ENCODE data around the gene GRWD1. TPM values are rescaled to one million over a fixed set of nuclear protein-coding genes. Genes with fewer than 3 reads are reported as not detected.

The GRWD1 gene
- total RNA-seq = 10 to 100 TPM; 91.1 to 98.5 TPM

DNA sequence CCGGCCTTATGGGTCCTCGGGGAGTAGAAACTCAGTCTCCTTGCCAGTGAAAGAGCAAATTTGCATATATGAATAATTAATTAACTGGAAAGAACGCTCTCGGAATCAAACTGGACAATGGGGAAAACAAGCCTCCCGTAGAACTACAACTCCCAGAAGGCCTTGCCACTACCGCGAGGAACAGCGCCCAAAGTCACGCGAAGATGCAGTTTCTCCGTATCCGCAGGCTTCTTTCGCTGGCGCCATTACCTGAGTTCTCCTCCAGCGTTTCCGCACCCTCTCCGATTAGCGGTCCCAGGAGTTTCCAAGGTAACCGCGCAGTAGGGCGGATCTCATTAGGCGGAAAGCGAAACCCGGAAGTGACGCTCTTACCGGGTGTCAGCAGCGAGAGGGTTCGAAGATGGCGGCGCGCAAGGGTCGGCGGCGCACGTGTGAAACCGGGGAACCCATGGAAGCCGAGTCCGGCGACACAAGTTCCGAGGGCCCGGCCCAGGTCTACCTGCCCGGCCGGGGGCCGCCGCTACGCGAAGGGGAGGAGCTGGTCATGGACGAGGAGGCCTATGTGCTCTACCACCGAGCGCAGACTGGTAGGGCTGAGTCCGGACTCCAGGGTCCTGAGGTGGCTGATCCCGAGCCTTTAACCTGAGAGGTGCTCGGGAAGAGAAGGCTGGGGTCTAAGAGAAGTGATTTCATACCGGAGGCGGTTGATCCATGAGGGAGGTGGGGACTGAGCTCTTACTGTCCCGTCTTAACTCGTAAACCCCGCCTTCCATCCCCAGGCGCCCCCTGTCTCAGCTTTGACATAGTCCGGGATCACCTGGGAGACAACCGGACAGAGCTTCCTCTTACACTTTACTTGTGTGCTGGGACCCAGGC, at the start of gene GRWD1:
TSS of gene GRWD1 (plus strand) at position 378 of the 876 bp plus-strand sequence. CDS start at position 401, 23 bp downstream.
- Mint-ChIP-seq H3K4me1 (peaks cover 36% of the 10 kb centered on the region), H3K27ac (peak within 1 kb of the TSS; percentile 93)

DNA sequence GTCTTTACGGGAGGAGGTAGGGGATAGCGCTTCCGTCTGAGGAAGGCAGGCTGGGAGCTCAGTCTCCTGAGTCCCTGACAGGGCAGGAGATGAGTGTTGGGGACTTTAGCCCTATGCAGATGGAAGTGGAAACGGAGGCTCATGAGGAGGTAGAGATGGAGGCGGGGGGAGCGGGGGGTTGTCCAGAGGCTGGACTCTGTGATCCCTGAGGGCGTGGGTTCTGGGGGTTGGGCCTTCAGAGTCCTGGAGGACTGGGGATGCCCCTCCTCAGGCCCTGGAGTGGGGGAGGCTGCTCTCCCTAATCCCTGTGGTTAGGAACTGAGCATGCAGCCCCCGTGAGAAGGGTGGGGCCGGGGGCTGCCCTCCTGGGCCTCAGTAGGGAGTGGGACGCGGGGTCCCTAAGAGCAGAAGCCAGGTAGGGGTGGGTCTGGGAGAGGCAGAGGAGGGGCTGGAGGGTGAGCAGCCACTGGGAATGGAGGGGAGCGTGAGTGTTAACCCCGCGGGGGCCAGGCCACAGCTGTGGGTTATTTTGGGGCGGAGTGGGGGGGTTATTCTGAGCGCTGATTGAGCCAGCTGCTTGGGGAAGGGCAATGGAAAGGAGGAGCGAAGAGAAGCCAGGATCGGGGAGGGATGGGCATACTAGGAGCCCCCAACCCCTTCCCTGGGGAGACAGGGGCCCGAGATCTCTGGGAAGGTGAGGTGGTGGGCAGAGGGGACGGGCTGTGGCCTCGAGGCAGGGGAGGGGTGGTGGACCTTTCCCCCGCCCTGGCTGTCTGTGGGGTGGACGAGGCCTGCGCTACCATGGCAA, 49.6 kb upstream of the GRWD1 start:
- H3K4me1 Mint-ChIP-seq = peaks cover 28% of the 10 kb centered on the region
- H3K27me3 Mint-ChIP-seq = peaks cover 50% of the 10 kb centered on the region
- DNase-seq = no peak
- no peaks in the 10 kb centered on the region for H3K36me3 Mint-ChIP-seq
- H3K27ac Mint-ChIP-seq = no peak overlapping the region
- H3K9me3 Mint-ChIP-seq = peaks cover 4% of the 10 kb centered on the region
- H3K4me3 Mint-ChIP-seq = no peak overlapping the region

More for the DNA sequence above, at the start of gene GRWD1:
- no peaks in the 10 kb centered on the region for H3K9me3 Mint-ChIP-seq
- DNase-seq = peak; percentile 95
- peak within 1 kb of the TSS; percentile 88 for H3K4me3 Mint-ChIP-seq
- peaks cover 25% of the 10 kb centered on the region for H3K27me3 Mint-ChIP-seq
- H3K36me3 Mint-ChIP-seq = peaks cover 34% of the 10 kb centered on the region

DNA sequence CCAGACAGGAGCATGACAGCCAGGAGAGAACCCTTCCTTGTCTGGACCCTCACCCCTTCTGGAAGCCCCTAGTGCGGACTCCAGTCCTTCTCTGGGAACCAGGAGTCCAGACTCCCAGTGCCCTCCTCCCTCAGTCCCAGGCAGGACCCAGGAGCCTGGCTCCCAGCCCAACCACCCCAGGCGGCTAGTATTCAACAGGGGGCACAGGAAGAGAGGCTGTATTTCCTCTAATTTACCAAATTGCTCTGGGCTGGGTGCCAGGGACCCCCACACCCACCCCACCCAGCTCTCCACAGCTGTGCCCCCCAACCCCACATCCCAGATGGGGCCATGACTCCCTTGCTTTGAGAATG, 49.0 kb upstream of the GRWD1 start:
- H3K4me1 Mint-ChIP-seq = peaks cover 28% of the 10 kb centered on the region
- no peak overlapping the region for H3K4me3 Mint-ChIP-seq
- no peak for DNase-seq
- H3K9me3 Mint-ChIP-seq = peaks cover 4% of the 10 kb centered on the region
- no peak overlapping the region for H3K27ac Mint-ChIP-seq
- H3K36me3 Mint-ChIP-seq = no peaks in the 10 kb centered on the region
- H3K27me3 Mint-ChIP-seq = peaks cover 50% of the 10 kb centered on the region

DNA sequence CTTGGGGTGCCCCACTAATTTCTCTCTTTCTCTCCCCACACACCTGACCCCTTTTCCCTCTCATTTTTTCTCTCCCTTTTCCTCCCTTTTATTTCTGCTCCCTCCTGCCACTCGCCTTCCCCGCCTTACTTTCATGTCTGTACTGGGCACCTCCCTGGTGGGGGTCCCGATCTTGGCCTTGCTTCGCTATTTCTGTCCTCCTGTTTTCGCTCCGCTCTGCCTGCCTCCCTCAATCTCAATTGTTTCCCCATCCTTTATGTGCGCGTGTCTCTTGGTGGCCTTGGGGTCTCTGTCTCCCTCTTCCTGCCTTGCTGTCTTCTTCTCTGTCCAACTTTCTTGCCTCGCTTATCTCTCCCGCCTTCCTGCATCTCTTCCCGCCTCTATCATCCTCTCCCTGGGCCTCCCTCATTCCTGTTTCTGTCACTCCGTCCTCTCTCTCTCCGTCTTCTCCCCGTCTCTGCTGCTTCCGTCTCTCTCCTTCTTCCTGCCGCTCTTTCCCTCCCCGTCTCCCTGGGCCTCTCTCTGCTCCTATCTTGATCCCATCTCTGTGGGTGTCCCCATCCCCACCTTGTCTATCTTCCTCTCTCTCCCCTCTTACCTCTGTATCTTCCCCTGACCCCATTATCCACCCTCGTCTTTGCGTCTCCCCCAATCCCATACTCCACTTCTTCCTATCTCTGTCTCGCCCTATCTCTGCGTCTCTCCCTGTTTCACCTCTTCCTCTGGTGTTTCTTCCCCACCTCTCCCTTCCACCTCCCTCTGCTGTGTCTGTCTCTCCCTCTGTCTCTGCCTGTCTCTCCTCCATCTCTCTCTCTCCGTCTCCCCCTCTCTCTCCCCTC, 48.3 kb upstream of the GRWD1 start:
- no peak for DNase-seq
- H3K4me1 Mint-ChIP-seq = peaks cover 28% of the 10 kb centered on the region
- no peaks in the 10 kb centered on the region for H3K36me3 Mint-ChIP-seq
- peaks cover 49% of the 10 kb centered on the region for H3K27me3 Mint-ChIP-seq
- H3K9me3 Mint-ChIP-seq = peaks cover 4% of the 10 kb centered on the region
- H3K4me3 Mint-ChIP-seq = peak overlapping the region; percentile 80
- no peak overlapping the region for H3K27ac Mint-ChIP-seq

DNA sequence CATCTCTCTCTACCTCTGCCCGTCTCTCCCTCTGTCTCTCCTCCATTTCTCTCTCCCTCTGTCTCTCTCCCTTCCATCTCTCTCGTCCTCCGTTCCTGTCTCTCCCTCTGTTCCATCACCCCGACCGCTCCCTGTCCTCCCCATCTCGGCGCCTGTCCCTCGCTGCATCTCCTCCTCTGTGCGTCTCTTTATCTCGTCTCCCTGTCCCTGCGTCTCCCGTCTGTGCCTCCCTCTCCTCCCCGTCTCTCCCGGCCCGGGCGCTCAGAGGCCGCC, 47.7 kb upstream of the GRWD1 start:
- Mint-ChIP-seq H3K27ac (no peak overlapping the region), H3K27me3 (peaks cover 44% of the 10 kb centered on the region), H3K36me3 (no peaks in the 10 kb centered on the region), H3K4me3 (peak overlapping the region; percentile 80), H3K9me3 (peaks cover 4% of the 10 kb centered on the region), H3K4me1 (peaks cover 28% of the 10 kb centered on the region)
- DNase-seq = no peak

DNA sequence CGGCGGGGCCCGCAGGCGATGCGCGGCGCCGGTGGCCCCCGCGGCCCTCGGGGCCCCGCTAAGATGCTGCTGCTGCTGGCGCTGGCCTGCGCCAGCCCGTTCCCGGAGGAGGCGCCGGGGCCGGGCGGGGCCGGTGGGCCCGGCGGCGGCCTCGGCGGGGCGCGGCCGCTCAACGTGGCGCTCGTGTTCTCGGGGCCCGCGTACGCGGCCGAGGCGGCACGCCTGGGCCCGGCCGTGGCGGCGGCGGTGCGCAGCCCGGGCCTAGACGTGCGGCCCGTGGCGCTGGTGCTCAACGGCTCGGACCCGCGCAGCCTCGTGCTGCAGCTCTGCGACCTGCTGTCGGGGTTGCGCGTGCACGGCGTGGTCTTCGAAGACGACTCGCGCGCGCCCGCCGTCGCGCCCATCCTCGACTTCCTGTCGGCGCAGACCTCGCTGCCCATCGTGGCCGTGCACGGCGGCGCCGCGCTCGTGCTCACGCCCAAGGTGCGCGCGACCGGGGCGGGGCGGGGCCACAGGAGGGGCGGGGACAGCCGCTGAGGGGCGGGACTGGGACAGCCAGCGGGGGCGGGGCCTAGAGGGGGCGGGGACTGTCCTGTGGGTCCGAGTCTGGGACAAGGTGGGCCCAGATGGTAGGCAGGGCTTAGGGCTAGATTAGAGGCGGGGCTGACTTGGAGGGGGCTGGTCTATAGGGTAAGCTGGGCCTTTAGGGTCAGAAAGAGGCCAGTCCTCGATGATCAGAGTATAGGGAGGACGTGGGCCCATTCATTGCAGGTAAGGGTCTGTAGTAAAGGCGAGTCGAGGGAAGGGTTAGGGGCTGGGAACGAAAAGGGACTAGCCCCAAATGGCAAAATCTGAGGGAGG, 47.2 kb upstream of the GRWD1 start:
- H3K36me3 Mint-ChIP-seq = no peaks in the 10 kb centered on the region
- H3K9me3 Mint-ChIP-seq = peaks cover 4% of the 10 kb centered on the region
- H3K27me3 Mint-ChIP-seq = peaks cover 42% of the 10 kb centered on the region
- peak overlapping the region; percentile 16 for H3K27ac Mint-ChIP-seq
- peak; percentile 89 for DNase-seq
- H3K4me1 Mint-ChIP-seq = peaks cover 30% of the 10 kb centered on the region
- no peak overlapping the region for H3K4me3 Mint-ChIP-seq

DNA sequence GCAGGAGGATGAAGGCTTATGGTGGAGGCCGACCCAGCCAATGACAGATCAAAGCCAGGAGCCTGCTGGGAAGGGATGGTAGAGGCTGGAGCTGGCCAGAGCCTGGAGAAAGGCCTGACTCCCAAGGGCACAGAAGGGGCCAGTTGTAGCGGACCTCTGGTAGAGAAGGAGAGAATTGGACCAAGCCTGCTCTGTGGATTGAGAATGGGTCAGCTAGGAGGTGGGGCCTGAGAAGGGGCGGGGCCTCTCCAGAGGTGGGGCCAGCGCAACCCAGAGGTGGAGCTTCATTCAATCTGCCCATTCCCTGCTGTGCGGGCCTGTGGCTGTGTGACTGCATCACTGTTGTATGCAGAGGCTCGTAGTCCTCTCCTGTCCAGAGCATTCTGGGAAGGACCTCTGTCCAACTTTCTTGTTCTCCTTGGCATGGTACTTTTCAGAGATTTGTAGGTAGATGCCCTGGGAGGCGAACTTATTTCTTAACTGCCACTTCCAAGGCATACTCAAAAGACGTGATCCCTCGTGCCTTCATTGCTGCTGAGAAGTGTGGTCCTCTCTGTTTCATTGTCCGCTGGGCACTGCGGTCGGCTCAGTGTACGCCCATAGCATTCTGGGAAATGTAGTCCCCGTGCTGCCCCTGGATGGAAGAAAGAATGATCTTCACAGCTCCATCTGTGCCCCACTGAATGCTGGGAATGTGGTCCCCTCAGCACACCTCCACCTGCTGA, 45.6 kb upstream of the GRWD1 start:
- no peak overlapping the region for H3K4me3 Mint-ChIP-seq
- no peaks in the 10 kb centered on the region for H3K36me3 Mint-ChIP-seq
- H3K27me3 Mint-ChIP-seq = peaks cover 28% of the 10 kb centered on the region
- no peak for DNase-seq
- H3K4me1 Mint-ChIP-seq = peaks cover 22% of the 10 kb centered on the region
- no peak overlapping the region for H3K27ac Mint-ChIP-seq
- peaks cover 4% of the 10 kb centered on the region for H3K9me3 Mint-ChIP-seq

DNA sequence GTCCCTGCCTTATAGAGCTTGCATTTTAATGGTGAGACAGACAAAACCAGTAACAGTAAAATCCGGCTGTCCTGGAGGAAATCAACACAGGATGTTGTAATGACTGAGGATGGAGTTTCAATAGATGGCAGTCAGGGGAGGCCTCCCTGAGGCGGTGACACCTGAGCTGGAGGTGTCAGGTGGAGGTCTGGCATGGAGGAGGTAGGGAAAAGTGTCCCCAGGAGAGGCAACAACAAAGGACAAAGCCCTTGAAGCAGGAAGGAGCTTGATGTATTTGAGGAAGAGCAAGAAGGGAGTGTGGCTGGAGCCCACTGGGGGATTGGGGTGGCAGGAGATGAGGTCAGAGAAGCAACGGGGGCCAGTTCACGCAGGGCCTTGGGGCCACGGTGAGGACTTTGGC, 44.5 kb upstream of the GRWD1 start:
- Mint-ChIP-seq H3K9me3 (peaks cover 4% of the 10 kb centered on the region), H3K27ac (no peak overlapping the region), H3K27me3 (peaks cover 21% of the 10 kb centered on the region), H3K36me3 (no peaks in the 10 kb centered on the region), H3K4me1 (peaks cover 20% of the 10 kb centered on the region), H3K4me3 (no peak overlapping the region)
- DNase-seq = no peak

DNA sequence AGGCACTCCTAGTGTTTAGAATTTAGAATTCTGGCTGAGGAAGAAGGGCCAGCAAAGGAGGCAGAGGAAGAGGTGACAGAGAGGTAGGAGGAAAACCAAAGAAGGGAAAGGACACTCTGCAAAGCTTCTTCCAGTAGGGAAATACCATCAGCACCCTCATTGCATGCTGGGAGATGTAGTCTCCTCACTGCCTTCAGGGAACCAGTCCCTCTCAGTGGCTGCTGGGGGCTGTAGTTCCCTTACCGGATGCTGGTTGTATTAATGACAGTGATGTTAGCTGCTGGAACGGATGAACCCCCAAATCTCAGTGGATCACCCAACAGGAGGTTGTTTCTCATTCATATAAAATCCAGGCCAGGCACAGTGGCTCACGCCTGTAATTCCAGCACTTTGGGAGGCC, 42.2 kb upstream of the GRWD1 start:
- no peak for DNase-seq
- H3K4me1 Mint-ChIP-seq = peaks cover 11% of the 10 kb centered on the region
- H3K36me3 Mint-ChIP-seq = no peaks in the 10 kb centered on the region
- peaks cover 11% of the 10 kb centered on the region for H3K27me3 Mint-ChIP-seq
- peaks cover 4% of the 10 kb centered on the region for H3K9me3 Mint-ChIP-seq
- peak overlapping the region; percentile 15 for H3K27ac Mint-ChIP-seq
- no peak overlapping the region for H3K4me3 Mint-ChIP-seq

DNA sequence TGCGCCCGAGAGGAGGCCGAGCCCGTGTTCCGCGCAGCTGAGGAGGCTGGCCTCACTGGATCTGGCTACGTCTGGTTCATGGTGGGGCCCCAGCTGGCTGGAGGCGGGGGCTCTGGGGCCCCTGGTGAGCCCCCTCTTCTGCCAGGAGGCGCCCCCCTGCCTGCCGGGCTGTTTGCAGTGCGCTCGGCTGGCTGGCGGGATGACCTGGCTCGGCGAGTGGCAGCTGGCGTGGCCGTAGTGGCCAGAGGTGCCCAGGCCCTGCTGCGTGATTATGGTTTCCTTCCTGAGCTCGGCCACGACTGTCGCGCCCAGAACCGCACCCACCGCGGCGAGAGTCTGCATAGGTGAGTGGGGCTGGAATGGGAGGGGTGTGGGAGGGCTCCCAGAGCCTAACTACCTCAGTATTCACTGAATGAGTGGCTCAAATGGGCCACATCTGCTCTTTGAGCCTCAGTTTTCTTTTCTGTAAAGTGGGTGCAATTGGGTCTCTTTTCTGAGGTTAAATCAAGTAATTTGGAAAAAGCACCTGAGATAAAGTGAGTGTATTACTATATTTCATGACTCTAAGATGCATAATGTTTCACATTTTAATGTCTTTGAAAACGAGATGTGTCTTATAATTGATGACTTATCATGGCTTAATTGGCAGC, 40.6 kb upstream of the GRWD1 start:
- H3K27me3 Mint-ChIP-seq = peaks cover 11% of the 10 kb centered on the region
- no peaks in the 10 kb centered on the region for H3K9me3 Mint-ChIP-seq

DNA sequence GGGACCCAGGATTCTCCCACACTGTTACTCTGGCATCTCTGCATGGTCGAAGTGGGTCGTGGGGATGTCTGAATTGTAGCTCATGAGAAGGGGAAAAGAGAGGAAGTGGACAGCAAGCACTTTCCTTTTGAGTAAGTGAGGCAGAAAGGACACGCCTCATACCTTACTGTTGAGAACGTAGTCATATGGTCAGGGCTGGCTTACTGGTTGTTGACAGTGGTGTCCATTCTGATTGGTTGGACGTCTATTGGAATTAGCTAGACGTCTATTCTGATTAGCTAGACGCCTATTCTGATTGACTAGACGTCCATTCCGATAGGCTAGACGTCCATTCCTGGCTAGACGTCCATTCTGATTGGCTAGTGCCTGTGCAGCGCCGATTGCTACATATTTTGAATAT, 39.9 kb upstream of the GRWD1 start:
- no peak overlapping the region for H3K4me3 Mint-ChIP-seq
- no peak overlapping the region for H3K27ac Mint-ChIP-seq
- DNase-seq = no peak

More for the DNA sequence above, 40.6 kb upstream of the GRWD1 start:
- no peak for DNase-seq
- no peaks in the 10 kb centered on the region for H3K36me3 Mint-ChIP-seq
- H3K4me1 Mint-ChIP-seq = peaks cover 5% of the 10 kb centered on the region
- no peak overlapping the region for H3K27ac Mint-ChIP-seq
- no peak overlapping the region for H3K4me3 Mint-ChIP-seq

DNA sequence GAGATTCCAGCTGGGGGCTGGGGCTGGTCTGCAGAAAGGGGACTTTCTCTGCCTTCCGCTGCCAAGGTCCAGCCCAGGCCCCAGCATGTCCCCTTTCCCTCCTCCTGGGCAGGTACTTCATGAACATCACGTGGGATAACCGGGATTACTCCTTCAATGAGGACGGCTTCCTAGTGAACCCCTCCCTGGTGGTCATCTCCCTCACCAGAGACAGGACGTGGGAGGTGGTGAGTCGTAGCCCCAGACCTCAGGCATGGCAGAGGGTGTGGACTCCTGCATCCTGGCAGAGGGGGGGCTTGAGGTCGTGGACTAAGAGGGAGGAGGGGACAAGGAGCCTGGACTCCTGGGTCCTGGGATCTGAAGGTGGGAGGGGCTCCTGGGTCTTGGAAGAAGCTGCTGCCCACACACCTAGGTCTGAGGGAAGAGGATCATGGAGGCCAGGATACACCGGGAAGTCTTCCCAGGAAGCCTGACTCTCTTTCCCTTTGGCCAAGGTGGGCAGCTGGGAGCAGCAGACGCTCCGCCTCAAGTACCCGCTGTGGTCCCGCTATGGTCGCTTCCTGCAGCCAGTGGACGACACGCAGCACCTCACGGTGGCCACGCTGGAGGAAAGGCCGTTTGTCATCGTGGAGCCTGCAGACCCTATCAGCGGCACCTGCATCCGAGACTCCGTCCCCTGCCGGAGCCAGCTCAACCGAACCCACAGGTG, 31.8 kb upstream of the GRWD1 start:
- no peak for DNase-seq
- Mint-ChIP-seq H3K4me1 (peaks cover 13% of the 10 kb centered on the region), H3K36me3 (no peaks in the 10 kb centered on the region), H3K4me3 (no peak overlapping the region), H3K27ac (no peak overlapping the region), H3K9me3 (no peaks in the 10 kb centered on the region), H3K27me3 (peaks cover 41% of the 10 kb centered on the region)

More for the DNA sequence above, 39.9 kb upstream of the GRWD1 start:
- Mint-ChIP-seq H3K9me3 (no peaks in the 10 kb centered on the region), H3K4me1 (peaks cover 3% of the 10 kb centered on the region), H3K27me3 (peaks cover 11% of the 10 kb centered on the region), H3K36me3 (no peaks in the 10 kb centered on the region)

DNA sequence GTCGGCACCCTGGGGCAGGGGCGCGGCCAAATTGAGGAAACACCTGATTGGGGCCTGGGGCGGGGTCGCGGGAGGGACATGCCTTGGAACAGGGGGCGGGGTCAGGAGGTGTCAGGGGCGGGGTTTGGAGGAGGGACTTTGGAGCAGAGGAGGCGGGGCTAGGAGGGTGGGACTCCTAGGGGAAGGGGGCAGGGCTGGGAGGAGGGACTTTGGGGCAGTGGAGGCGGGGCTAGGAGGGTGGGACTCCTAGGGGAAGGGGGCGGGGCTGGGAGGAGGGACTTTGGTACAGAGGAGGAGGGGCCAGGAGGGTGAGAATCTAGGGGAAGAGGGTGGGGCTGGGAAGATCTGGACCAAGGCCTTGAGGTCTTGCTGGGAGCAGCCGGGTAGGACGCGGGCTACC, 30.4 kb upstream of the GRWD1 start:
- no peak overlapping the region for H3K27ac Mint-ChIP-seq
- H3K36me3 Mint-ChIP-seq = no peaks in the 10 kb centered on the region
- H3K9me3 Mint-ChIP-seq = no peaks in the 10 kb centered on the region
- DNase-seq = peak; percentile 62
- H3K27me3 Mint-ChIP-seq = peaks cover 46% of the 10 kb centered on the region
- peaks cover 17% of the 10 kb centered on the region for H3K4me1 Mint-ChIP-seq
- no peak overlapping the region for H3K4me3 Mint-ChIP-seq

Data from activated naive CD8-positive, alpha-beta T cell treated with anti-CD3 and anti-CD28 coated beads for 36 hours (primary cell).